Dedifferentiated amniotic fluid mesenchymal stem cell (primary cell): ENCODE measurements around the gene KCNC1.

ENCODE experiments used
- DNase-seq: peaks from one replicate; pipeline ENCODE4 v3.0.0-alpha.2; 2016; ENCODE audit errors: extremely low spot score

KCNC1 gene

GRCh38 chr11:17772704-17773600 is 38.4 kb downstream of the KCNC1 start:
- no peak for DNase-seq

- no peak for DNase-seq
Observed at GRCh38 chr11:17773674-17774073, 39.1 kb downstream of the KCNC1 start.

- no peak for DNase-seq
Observed at GRCh38 chr11:17774232-17775034, 39.9 kb downstream of the KCNC1 start.

DNA sequence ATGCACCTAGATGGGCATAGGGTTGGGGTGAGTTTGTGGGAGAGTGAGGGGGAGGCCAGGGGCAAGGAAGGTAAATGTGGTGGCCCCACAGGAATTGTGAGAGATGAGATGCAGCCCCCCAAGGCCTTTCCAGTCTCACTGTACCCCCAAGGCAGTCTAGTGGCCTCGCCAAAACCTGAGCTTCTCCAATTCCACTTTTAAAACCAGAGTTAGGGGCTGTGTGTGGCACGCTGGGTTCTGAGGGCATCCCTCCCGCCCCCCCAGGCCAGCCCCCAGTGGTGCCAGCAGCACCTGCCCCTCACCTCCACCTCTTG is 40.4 kb downstream of the KCNC1 start:
- DNase-seq = no peak

DNA sequence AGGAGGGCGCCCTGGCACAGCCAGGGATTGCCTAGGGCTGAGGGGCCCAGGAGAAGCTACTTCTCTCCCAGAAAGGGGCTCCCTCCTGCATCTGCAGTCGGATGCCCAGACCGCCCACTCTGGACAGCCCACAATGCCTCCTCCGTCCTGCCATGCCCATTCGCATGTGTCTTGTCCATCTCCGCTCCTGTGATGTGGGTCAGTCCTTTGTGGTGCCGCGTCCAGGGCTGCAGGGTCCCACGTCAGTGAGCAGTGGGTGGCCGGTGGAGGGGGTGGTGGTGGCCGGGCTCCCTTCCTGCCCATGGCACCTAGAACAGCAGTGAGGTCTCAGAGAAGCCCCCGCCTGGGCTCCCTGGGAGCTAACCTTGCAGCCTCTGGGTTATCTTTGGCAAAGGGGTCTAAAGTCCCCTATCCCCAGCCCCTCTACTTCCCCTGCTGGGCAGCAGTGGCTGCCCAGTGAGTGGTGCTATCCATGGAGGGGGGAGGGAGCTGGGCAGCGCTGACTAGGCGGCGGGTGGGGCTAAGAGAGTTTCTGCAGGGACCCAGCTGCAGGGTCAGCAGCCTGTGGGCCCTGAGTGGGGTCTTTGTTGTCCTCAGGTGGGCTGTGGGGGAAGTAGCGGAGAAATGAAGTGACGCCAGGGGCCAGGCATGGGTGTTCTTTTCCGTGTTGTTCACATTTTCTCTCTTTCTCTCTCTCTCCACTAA is 41.1 kb downstream of the KCNC1 start:
- DNase-seq = no peak

DNA sequence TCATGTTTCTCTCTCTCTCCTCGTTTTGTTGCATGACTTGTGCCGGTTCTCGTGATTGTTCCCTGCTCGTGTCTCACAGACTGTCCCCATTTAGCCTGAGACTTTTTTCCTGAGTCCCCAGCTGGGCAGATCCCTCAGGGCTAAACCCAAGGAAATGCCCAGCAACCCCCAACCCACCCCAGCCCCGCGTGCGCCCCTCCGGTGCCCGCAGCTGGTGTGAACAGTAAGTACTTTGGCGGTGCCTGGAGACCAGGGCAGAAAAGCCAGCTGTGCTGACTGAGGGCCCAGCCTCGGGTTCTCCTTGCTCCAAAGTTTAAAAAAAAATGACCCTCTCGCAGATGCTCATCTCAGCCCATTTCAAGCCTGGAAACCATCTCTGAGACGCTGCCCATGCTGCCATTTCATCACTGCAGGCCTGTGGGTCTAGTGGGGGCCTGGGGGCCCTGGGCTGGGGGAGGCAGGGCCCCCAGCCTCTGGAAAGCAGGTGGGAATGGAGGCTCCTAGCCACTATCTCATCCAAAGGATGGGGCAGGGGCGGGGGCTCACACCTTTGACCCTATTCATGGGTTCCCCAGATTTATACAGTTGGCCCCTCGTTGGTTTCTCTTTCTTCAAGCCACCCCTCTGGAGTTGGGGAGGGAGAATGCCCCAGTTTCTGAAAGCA is 41.8 kb downstream of the KCNC1 start:
- no peak for DNase-seq

DNA sequence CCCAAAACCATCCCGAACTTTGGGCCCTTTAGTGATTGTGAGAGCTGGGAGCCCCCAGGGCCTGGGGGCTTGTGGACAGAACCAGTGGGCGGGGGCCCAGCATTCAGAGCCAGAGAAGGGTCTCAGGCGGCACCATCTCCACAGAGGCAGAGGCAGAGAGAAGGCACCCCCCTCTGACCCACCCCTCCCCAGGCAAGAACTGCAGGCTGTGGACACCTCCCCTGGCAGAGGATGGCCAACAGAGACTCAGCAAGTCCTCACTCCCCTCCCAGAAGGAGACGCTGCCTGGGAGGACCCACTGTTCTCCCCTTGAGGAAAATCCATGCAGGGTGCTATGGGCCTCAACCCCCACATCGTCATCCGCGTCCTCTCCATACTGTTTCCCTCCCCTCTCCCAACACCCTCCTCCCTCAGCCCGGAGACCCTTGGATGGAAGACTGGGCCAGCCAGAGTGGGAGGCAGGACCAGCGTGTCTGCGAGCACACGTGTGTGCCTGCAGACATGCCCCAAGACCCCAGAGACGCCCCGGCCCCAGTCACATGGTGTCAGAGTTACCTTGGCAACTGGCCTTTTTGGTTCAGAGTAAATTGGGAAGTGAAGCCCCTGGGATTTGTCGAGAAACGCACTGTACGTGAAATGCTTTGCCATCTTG is 42.6 kb downstream of the KCNC1 start:
- no peak for DNase-seq

- DNase-seq = no peak
Observed at GRCh38 chr11:17777738-17778091, 43.1 kb downstream of the KCNC1 start.

DNA sequence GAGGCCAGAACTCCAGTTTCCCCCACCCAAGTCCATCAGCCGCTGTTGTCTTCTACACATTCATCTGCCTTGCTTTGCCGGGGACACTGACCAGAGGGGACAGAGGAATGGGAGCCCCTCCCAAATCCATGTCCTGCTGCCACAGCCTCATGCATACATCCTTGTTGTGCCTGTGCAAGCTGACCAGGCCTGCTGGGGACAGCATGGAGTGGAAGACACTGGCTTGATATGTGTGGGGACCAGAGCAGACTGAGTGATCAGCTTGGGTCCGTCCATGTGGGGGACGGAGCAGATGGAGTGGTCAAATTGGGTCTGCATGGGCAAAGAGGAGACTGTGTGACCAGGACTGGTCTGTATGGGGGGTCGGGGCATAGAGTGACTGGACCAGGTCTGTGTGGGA is 43.8 kb downstream of the KCNC1 start:
- no peak for DNase-seq

- DNase-seq = no peak
Observed at GRCh38 chr11:17778956-17779860, 44.6 kb downstream of the KCNC1 start.

DNA sequence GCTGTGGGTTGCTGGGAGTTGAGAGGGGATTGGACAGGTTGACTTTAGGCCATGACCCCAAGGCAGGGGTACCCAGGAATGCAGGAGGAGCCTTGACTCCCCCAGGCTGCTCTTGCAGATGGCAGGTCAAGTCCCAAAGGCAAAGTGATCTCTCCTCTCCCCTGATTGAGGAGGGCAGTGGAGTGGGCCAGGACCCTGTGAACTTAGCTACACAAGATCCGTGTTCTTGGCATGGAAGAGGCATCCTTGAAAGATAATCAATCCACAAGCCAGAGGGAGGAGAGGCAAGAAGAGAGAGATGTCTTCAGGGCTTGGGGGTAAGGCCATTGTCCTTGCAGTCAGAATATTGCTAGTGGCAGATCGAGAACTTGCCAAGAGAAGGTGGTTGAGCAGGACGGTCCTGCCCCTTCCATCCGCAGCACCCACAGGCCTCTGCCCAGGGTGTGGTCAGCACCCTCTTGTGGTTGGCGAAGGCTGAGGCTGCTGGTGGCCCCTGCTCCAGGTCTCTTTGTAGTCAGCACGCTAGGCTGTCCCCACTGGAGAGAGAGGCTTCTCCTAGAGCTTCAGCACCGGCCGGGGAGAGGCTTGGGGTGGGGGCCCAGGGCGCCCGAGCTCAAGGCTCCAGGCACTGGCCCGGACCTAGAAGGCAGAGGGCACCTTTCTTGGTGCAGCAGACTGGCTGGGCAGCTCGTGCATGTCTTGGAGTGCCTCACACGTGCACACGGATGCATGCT is 45.4 kb downstream of the KCNC1 start:
- no peak for DNase-seq

GRCh38 chr11:17780668-17781067 is 46.1 kb downstream of the KCNC1 start:
- DNase-seq = no peak

GRCh38 chr11:17781221-17781620 is 46.6 kb downstream of the KCNC1 start:
- no peak for DNase-seq

DNA sequence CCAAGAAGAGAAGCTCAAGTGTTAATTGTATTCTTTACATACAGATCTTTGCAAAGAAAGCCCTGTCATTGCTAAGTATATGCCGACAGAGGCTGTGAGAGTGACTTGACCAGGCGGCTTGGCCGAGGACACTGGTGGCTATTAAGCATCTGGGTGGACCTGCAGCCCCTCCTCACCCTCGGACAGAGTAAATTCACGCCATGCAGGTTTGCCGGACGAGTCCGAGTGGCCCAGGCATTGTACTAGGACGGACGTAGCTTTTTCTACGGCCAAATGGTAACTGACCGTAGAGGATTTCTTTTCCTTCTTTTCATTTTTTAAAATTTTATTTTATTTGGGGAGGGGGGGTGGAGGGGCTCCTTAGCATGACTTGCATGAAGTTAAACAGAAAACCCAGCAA is 47.0 kb downstream of the KCNC1 start:
- no peak for DNase-seq

GRCh38 chr11:17782145-17782544 is 47.6 kb downstream of the KCNC1 start:
- DNase-seq = no peak

DNA sequence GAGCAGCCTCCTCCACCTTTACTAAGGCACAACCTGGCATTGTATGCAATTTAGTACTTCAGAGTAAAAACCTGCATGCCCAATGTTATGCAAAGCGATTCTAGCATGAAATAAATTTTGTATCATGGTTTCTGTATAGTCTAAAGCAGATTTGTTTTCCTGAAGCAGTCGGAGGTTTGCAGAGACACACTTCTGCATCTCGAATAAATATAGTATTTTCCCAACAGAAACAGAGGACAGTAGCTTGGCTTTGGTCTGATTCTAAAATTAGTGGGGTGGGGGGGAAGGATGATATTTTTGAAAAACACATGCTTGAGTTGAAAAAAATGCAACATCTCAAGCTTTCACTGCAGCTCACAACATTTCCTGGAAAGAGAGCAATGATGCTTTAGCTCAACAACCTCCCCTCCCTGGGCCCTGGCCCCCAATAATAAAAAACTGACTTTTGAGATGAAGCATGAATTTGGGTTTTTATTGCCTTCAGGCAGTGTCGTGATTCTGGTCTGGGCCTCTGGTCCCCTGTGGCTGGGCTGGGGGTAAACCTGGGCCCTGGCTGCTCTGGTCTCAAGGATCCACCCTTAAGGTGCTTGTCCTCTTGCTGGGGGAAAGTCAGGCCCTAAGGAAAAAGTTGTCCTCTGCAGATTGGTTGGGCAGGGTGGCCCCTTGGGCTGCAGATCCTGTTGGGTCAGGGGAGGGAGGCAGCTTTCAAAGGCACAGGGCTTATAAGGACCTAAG is 48.2 kb downstream of the KCNC1 start:
- DNase-seq = no peak

GRCh38 chr11:17783878-17784277 is 49.3 kb downstream of the KCNC1 start:
- no peak for DNase-seq

GRCh38 chr11:17786824-17787525 is 52.4 kb downstream of the KCNC1 start:
- DNase-seq = peak; percentile 71
